GM12892 (cell line): ENCODE results near the gene MED12L.

Experiments used
- POLR2A ChIP-seq: IDR thresholded peaks from 2 replicates; pipeline ENCODE4 v1.6.1; 2011; ENCODE audit warnings: low read depth, low read length, control low read depth
- POLR2AphosphoS5 ChIP-seq: IDR thresholded peaks from 2 replicates; pipeline ENCODE4 v1.6.1; 2011; ENCODE audit warnings: low read depth, low read length, control low read depth
- TAF1 ChIP-seq: IDR thresholded peaks from 2 replicates; pipeline ENCODE4 v1.6.1; 2011; ENCODE audit warnings: low read depth, mild to moderate bottlenecking, control low read depth, low read length, borderline replicate concordance

- TF ChIP-seq POLR2A = no peak
- no peak for TF ChIP-seq POLR2AphosphoS5
- no peak for TF ChIP-seq TAF1
These were observed 140.7 kb downstream of the MED12L start for GRCh38 chr3:151226088-151226563.
